H9 (cell line): ENCODE measurements around the gene SYMPK. TPM values are rescaled to one million over a fixed set of nuclear protein-coding genes. Genes with fewer than 3 reads are reported as not detected.
A peak's percentile ranks its signal among the peaks of the same experiment; 100 is the strongest.

Experiments used
- DNase-seq: peaks from one replicate; pipeline ENCODE4 v3.0.0-alpha.2; 2017
- H2AFZ ChIP-seq: one replicate; pipeline ENCODE4 v1.6.1; 2013; ENCODE audit warnings: mild to moderate bottlenecking, low read length, control low read depth, moderate library complexity
- H2AK5ac ChIP-seq: 2 replicates; pipeline ENCODE4 v1.6.1; 2013; ENCODE audit warnings: low read length, control low read depth, mixed read lengths; ENCODE audit not compliant: insufficient read length
- H2BK120ac ChIP-seq: one replicate; pipeline ENCODE4 v1.6.1; 2013; ENCODE audit warnings: low read depth, mild to moderate bottlenecking, low read length, control low read depth, inconsistent platforms; ENCODE audit not compliant: poor library complexity, severe bottlenecking
- H2BK12ac ChIP-seq: 2 replicates; pipeline ENCODE4 v1.6.1; 2013; ENCODE audit warnings: low read length, control low read depth, mixed read lengths, low read depth; ENCODE audit not compliant: insufficient read length
- H2BK15ac ChIP-seq: 2 replicates; pipeline ENCODE4 v1.6.1; 2013; ENCODE audit warnings: low read depth, low read length, control low read depth
- H2BK20ac ChIP-seq: one replicate; pipeline ENCODE4 v1.6.1; 2013; ENCODE audit warnings: low read depth, mild to moderate bottlenecking, low read length, control low read depth, inconsistent platforms; ENCODE audit not compliant: poor library complexity, severe bottlenecking
- H2BK5ac ChIP-seq: 2 replicates; pipeline ENCODE4 v1.6.1; 2013; ENCODE audit warnings: low read length, control low read depth, mixed read lengths; ENCODE audit not compliant: insufficient read length
- H3K14ac ChIP-seq: 2 replicates; pipeline ENCODE4 v1.6.1; 2013; ENCODE audit warnings: low read length, control low read depth; ENCODE audit not compliant: insufficient read depth
- H3K18ac ChIP-seq: 2 replicates; pipeline ENCODE4 v1.6.1; 2013; ENCODE audit warnings: low read depth, mild to moderate bottlenecking, mixed read lengths, low read length, control low read depth; ENCODE audit not compliant: insufficient read length
- H3K23ac ChIP-seq: 2 replicates; pipeline ENCODE4 v1.6.1; 2013; ENCODE audit warnings: low read length, control low read depth, mixed read lengths, low read depth; ENCODE audit not compliant: insufficient read length
- H3K23me2 ChIP-seq: 2 replicates; pipeline ENCODE4 v1.6.1; 2013; ENCODE audit warnings: low read depth, mild to moderate bottlenecking, mixed read lengths, low read length, control low read depth; ENCODE audit not compliant: insufficient read length, poor library complexity, severe bottlenecking
- H3K27ac ChIP-seq: 2 replicates; pipeline ENCODE4 v1.5.1; 2013; ENCODE audit warnings: low read length, control low read depth, mixed read lengths, low read depth; ENCODE audit not compliant: insufficient read length
- H3K27me3 ChIP-seq: 2 replicates; pipeline ENCODE4 v1.6.1; 2013; ENCODE audit warnings: low read length, control low read depth, inconsistent platforms; ENCODE audit not compliant: insufficient read depth
- H3K4ac ChIP-seq: 2 replicates; pipeline ENCODE4 v1.6.1; 2013; ENCODE audit warnings: low read depth, mild to moderate bottlenecking, control low read depth, inconsistent platforms, low read length, moderate library complexity
- H3K4me1 ChIP-seq: 2 replicates; pipeline ENCODE4 v1.6.1; 2013; ENCODE audit warnings: low read length, control low read depth, inconsistent platforms; ENCODE audit not compliant: insufficient read depth
- H3K4me2 ChIP-seq: 2 replicates; pipeline ENCODE4 v1.6.1; 2013; ENCODE audit warnings: low read length, control low read depth, mixed read lengths; ENCODE audit not compliant: insufficient read length, insufficient read depth
- H3K56ac ChIP-seq: 2 replicates; pipeline ENCODE4 v1.6.1; 2013; ENCODE audit warnings: low read depth, mild to moderate bottlenecking, mixed read lengths, low read length, control low read depth; ENCODE audit not compliant: insufficient read length
- H3K79me1 ChIP-seq: 2 replicates; pipeline ENCODE4 v1.6.1; 2013; ENCODE audit warnings: low read depth, mild to moderate bottlenecking, moderate library complexity, low read length, control low read depth, inconsistent platforms; ENCODE audit not compliant: insufficient read depth, poor library complexity, severe bottlenecking
- H3K79me2 ChIP-seq: 2 replicates; pipeline ENCODE4 v1.6.1; 2013; ENCODE audit warnings: low read length, control low read depth, inconsistent platforms; ENCODE audit not compliant: insufficient read depth
- H3K9ac ChIP-seq: 2 replicates; pipeline ENCODE4 v1.6.1; 2013; ENCODE audit warnings: low read length, control low read depth, mixed read lengths; ENCODE audit not compliant: insufficient read length; ENCODE audit errors: extremely low read depth
- H3K9me3 ChIP-seq: one replicate; pipeline ENCODE4 v1.6.1; 2013; ENCODE audit warnings: low read depth, low read length, inconsistent platforms; ENCODE audit not compliant: control insufficient read depth
- H3T11ph ChIP-seq: one replicate; pipeline ENCODE4 v1.6.1; 2013; ENCODE audit warnings: mild to moderate bottlenecking, low read length, control low read depth, inconsistent platforms
- H4K20me1 ChIP-seq: one replicate; pipeline ENCODE4 v1.6.1; 2013; ENCODE audit not compliant: control insufficient read depth, insufficient read length, insufficient read depth
- H4K5ac ChIP-seq: 2 replicates; pipeline ENCODE4 v1.6.1; 2013; ENCODE audit warnings: low read depth, mild to moderate bottlenecking, mixed read lengths, low read length, control low read depth; ENCODE audit not compliant: insufficient read length
- H4K8ac ChIP-seq: replicated peaks from 2 replicates; pipeline ENCODE4 v1.6.1; 2013; ENCODE audit warnings: low read length, control low read depth, mixed read lengths, low read depth; ENCODE audit not compliant: insufficient read length
- H4K91ac ChIP-seq: 2 replicates; pipeline ENCODE4 v1.6.1; 2013; ENCODE audit warnings: low read depth, mild to moderate bottlenecking, moderate library complexity, mixed read lengths, low read length, control low read depth; ENCODE audit not compliant: insufficient read length
- H3K27ac Mint-ChIP-seq, 3 experiments: 2 replicates in 2 of 3; 3 replicates in 1 of 3; pipeline ENCODE4 v1.8.0; 2020 to 2021; ENCODE audit warnings: mixed read lengths in 3 of 3, mild to moderate bottlenecking in 1 of 3, moderate library complexity in 1 of 3
- H3K27me3 Mint-ChIP-seq: 2 replicates; pipeline ENCODE4 v1.8.0; 2021; ENCODE audit warnings: low read depth, mild to moderate bottlenecking, moderate library complexity, mixed read lengths
- H3K36me3 Mint-ChIP-seq, 3 experiments: 2 replicates in 2 of 3; 3 replicates in 1 of 3; pipeline ENCODE4 v1.8.0; 2020 to 2021; ENCODE audit warnings: low read depth in 3 of 3, mixed read lengths in 3 of 3; ENCODE audit not compliant: insufficient read depth in 1 of 3
- H3K4me1 Mint-ChIP-seq, 2 experiments: 2 replicates each; pipeline ENCODE4 v1.8.0; 2020; ENCODE audit warnings: mixed read lengths in 2 of 2
- H3K4me3 Mint-ChIP-seq, 2 experiments: 2 replicates in 1 of 2; 3 replicates in 1 of 2; pipeline ENCODE4 v1.8.0; 2020 to 2021; ENCODE audit warnings: mild to moderate bottlenecking in 2 of 2, mixed read lengths in 2 of 2, moderate library complexity in 1 of 2
- H3K9me3 Mint-ChIP-seq, 2 experiments: 2 replicates in 1 of 2; 3 replicates in 1 of 2; pipeline ENCODE4 v1.8.0; 2020; ENCODE audit warnings: mild to moderate bottlenecking in 2 of 2, mixed read lengths in 2 of 2, moderate library complexity in 1 of 2
- CTCF ChIP-seq: fragments of 200-600 bp; sonication (generic); conservative IDR thresholded peaks from 3 replicates; pipeline ENCODE4 v1.8.0; 2021; ENCODE audit warnings: antibody characterized with exemption, mild to moderate bottlenecking
- WGBS: extraction: QIAGEN DNeasy Blood & Tissue Kit; methylation state at CpG from one replicate; pipeline ENCODE4 v1.1.7; 2013; ENCODE audit warnings: missing lambda C conversion rate, low lambda C conversion rate, mixed read lengths; ENCODE audit not compliant: insufficient read length; ENCODE audit errors: extremely low coverage; 5-methylcytosine and 5-hydroxymethylcytosine counted together
- total RNA-seq: library from RNA; stranded (reverse); gene quantifications from 2 replicates; pipeline ENCODE4 v1.2.1, GENCODE V29; 2021

Gene SYMPK
- total RNA-seq, 1 experiment from 2014 or later: 104 TPM

- Histone ChIP-seq H2BK120ac (no peak overlapping the region), H4K8ac (no peak overlapping the region), H3K27me3 (no peaks in the 10 kb centered on the region), H3K4me2 (no peak overlapping the region), H3K27ac (no peak overlapping the region), H2AK5ac (no peak overlapping the region), H4K91ac (no peak overlapping the region), H2BK5ac (no peak overlapping the region), H4K20me1 (no peaks in the 10 kb centered on the region), H3K23ac (no peak overlapping the region), H3K23me2 (no peaks in the 10 kb centered on the region), H2BK12ac (no peak overlapping the region), H2AFZ (no peak overlapping the region), H3K14ac (no peak overlapping the region), H2BK20ac (no peak overlapping the region), H3K79me2 (no peaks in the 10 kb centered on the region), H2BK15ac (no peak overlapping the region), H3T11ph (no peak overlapping the region), H3K9me3 (no peaks in the 10 kb centered on the region), H4K5ac (no peak overlapping the region), H3K79me1 (no peaks in the 10 kb centered on the region), H3K9ac (no peak overlapping the region), H3K18ac (no peak overlapping the region), H3K56ac (no peak overlapping the region), H3K4ac (no peak overlapping the region), H3K4me1 (no peaks in the 10 kb centered on the region)
- Mint-ChIP-seq H3K27me3 (no peaks in the 10 kb centered on the region), H3K9me3 (no peaks in the 10 kb centered on the region), H3K4me3 (no peak overlapping the region), H3K36me3 (peaks cover 59 to 100% (median 93%) of the 10 kb centered on the region in 3 experiments), H3K27ac (peak overlapping the region in 2 of 3 experiments; percentile 44 to 89; a peak in 4 of 7 replicates), H3K4me1 (no peaks in the 10 kb centered on the region)
- WGBS: no CpG with 5 or more reads among the region's 9 CpGs
- no peak for TF ChIP-seq CTCF
- no peak for DNase-seq
Measured at GRCh38 chr19:45828523-45828922, 34.4 kb downstream of the SYMPK start.
